UCSD-AML1 (cell line): Measurements from ENCODE around the gene USP16.

Source experiments
- DNase-seq: peaks from one replicate; lab custom pipeline; 2025; ENCODE audit not compliant: unreplicated experiment; lab: John Stamatoyannopoulos, UW

The USP16 gene

DNA sequence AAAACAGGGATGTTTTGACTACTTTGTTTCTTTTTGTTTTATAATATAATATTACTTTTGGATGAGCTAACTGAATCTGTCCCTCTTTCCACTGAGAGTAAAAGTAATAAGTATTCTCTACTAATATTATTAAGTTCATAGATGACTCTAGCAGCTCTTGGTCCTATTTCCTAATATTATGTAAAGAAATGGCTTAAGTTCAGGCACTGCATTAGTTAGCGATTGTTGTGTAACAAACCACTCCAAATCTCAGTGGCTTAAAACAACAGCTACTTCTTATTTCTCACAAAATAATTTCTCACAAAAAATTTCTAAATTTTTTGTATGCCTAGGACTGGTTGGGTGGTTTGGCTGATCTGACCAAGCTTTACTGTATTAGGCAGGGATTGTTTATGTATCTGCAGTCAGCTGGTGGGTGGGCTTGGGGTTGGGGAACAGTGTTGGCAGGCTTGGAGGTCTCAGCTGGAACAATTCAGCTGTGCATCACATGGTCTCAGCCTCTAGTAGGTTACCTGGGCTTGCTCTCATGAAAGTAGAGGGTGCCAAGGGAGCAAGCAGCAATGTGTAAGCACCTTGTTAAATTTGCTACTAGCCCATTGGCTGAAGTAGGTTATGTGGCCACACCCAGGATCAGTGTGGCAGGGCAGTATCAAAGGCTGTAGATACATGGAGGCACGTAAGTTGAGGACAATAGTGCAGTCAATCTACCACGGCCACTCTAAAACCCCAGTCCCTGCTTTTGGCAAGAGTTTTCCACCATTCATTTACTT lies 57.8 kb downstream of the USP16 start:
- DNase-seq = no peak

DNA sequence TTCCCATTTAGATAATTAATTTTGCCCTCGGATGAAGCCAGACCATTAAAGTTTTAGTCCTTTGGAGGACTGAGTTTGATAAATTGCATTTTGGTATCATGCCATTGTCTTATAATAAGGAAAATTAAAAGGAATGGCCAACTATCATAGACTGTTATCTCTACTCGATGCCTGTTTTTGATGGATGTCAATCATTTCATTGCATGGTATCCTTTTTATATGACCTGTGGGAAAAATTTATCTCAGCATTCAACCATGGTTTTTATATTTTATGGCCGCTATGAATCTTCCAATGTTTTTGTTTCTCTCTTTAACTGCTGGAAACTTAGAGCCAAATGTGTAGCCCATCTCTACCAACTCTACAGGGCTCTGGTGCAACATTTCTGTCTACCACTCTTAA lies 58.8 kb downstream of the USP16 start:
- DNase-seq = no peak

DNA sequence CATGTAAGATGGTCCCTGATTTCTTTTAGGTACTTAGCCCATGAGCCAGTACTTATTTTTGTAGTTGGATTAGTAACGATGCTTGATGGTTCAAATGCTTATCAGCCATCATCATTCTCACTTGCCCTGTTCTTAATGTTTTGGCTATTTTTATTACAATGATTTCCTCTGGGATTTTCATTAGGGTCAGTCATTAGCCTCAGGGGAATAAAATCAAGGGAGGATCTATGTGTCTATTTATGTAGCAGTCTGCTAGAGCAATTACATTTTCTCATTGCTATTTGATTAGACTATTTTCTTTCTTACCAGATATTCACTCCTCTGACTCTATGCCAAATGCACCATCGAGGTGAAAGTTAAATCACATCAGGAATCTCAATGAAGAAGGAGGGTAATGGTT lies 59.9 kb downstream of the USP16 start:
- no peak for DNase-seq

DNA sequence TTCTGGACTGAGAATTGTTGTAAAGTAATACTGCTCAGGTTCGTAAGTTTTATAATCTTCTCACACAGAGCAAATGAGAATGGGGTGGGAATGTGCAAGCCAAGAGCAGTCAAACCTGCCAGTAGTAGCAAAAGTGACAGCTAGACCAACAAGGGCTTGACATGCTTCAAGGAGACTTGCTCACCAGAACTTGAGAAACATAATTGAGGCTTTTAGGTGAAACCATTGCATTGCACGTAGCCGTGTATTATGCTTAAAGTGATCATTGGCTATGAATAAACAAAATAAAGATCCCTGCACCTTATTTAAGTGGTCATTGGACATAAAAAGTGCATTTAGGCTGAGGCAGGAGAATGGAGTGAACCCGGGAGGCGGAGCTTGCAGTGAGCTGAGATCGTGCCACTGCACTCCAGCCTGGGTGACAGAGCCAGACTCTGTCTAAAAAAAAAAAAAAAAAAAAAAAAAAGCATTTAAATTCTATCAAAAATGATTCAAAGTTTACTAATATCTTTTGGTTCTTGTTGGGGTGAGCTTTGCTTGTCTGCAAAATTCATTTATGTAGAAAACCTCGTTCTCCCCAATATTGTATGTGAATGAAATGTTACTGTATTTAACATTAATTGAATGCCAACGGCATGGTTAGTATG lies 60.8 kb downstream of the USP16 start:
- DNase-seq = no peak

DNA sequence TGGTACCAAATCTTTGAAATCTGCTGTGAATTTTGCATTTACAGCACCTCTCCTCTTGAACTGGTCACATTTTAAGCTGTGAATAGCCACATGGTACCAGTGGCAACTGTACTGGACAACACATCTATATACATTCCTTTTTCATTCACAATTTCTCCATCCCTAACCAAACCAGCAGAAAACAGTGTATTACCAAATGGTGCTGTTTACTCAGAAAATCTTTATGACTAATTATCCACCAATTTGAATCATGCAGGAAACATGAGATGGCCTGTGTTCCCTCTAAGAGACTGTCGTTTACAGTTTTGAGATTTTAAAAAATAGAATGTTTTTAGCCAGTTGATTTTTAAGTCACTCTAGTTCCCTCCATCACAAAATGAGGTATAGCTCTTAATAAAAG lies 66.6 kb downstream of the USP16 start:
- no peak for DNase-seq

DNA sequence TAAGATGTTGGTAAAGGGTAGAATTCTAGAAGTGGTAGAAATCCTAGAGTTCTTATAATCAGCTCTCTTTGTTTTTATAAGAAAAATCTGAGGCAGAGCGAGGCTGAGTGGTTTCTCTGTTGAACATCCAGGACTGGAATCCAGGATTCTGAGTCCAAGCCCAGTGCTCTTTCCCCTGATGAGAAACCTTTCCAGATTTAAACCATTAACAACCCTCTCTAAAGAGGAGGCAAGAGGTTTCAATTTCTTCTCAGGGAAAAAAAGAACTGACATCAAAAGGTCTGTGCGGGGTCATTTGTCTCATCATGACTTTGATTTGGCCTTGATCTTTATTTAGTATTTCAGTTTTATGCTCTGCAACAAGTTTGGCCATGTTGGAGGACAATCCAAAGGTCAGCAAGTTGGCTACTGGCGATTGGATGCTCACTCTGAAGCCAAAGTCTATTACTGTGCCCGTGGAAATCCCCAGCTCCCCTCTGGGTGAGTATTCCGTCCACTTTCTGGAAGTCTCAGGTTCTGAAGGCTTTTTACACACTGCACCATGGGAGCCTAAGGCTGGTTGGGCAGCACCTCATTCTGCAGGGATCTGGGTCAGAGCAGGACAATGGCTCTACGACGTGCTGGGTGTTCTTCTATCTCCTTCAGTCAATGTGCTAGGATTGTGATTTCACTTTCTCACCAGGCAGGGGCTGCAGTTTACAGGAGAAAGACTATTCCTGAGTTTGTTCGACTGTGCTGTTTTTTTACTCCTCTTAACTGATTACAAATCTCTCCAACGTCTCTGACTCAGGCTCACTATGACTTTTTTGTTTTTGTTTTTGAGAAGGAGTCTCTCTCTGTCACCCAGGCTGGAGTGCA lies 67.9 kb downstream of the USP16 start:
- no peak for DNase-seq

DNA sequence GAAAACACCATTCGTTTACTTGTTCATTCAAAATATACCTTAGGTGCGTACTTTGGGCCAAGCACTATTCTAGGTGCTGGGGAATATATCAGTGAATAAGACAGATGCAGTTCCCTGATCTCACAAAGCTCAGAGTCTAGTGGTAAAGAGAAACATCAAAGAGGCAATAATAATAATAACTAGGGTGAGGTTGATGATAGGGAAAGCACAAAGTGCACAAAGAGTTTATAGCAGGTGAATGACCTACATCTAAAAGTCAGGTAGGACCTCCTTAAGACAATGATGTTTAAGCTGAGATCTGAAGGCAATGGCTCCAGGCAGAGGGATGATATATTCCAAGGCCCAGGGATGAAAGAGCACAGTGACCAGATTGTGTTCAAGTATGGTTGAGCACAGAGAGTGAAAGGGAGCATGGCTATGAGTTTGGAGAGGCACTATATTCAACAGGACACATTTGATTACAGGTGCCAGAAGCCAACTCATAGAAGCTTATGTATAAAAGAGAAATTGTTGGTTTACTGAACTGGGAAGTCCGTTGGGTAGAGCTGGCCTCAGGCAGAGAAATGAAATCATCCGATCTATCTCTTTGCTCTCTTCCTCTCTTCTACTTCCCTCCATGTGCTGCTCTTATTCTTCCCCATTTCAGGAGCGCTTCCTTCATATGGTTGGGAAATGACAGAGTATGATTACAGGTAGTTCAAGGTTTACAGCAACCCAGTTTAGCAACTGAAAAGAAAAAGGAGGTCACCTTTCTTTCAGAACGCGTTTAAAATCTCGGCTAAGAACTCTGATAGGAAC lies 71.9 kb downstream of the USP16 start:
- DNase-seq = no peak

DNA sequence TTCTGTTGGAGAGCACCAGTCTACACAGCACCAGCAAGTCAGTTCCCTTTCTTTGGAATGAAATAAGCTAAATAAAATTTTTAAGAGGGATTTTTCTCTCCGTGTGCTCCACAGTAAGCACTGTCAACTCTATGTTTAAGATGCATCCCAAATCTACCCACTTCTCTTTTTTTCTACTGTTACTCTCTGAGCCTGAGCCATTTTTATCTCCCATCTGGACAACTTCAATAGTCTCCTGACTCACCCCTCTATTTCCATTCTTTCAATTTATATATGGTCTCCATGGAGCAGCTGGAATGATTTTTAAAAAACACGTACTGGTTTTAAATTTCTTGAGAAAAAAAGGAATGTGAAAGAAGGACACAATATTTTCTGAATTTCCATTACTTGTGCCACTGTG lies 73.7 kb downstream of the USP16 start:
- no peak for DNase-seq

DNA sequence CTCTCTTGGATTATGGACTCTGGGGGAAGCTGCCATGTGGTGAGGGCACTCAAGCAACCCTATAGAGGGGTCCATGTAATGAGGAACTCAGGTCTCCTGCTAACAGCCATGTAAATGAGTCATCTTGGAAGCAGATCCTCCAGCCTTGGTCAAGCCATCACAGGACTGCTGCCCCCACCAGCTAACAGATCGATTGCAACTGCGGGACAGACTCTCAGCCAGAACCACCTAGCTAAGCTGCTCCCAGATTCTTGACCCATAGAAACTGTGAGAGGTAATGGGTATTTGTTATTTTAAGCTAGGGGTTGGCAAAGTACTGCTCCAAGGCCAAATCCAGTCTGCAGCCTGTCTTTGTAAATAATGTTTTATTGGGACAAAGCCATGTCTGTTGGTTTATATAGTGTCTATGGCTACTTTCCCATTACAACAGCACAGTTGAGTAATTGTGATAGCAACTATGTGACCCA lies 78.4 kb downstream of the USP16 start:
- no peak for DNase-seq
